BJ (cell line): ENCODE data around the gene PHOSPHO2. TPM values are rescaled to one million over a fixed set of nuclear protein-coding genes. Genes with fewer than 3 reads are reported as not detected.
"Not testable (repeated sequence)": the region's sequence is repeated elsewhere in the genome, so short reads cannot be mapped to it uniquely, and the experiment has no call there.

Experiments
- CTCF ChIA-PET: fragments of 350-600 bp; formaldehyde crosslinking; extraction: SDS; loops from one replicate; lab custom pipeline; 2021; ENCODE audit warnings: antibody characterized with exemption, inconsistent platforms; lab: Yijun Ruan, JAX
- POLR2A ChIA-PET: fragments of 300-600 bp; sonication (Branson Sonifier 250); formaldehyde crosslinking; extraction: SDS; loops from one replicate; lab custom pipeline; 2021; ENCODE audit warnings: antibody characterized with exemption; lab: Charles Lee
- DNase-seq: peaks from one replicate; pipeline ENCODE4 v3.0.0-alpha.2; 2011; ENCODE audit warnings: low read depth
- H3K27me3 ChIP-seq: 2 replicates; pipeline ENCODE4 v1.6.0; 2011; ENCODE audit warnings: low read length; ENCODE audit not compliant: control insufficient read depth, insufficient read depth
- H3K36me3 ChIP-seq: 2 replicates; pipeline ENCODE4 v1.5.1; 2011; ENCODE audit warnings: low read length; ENCODE audit not compliant: control insufficient read depth, insufficient read depth
- H3K4me3 ChIP-seq: 2 replicates; pipeline ENCODE4 v1.5.1; 2011; ENCODE audit warnings: low read depth, mild to moderate bottlenecking, control low read depth, low read length
- polyA plus RNA-seq: library from polyadenylated mRNA; depleted of rRNA; stranded (reverse); fragments of >200 nt; gene quantifications from 2 replicates; pipeline ENCODE4 v1.2.3, GENCODE V29; 2011
- TF ChIP-seq, protein P1 (sequence below): IDR thresholded peaks from 2 replicates; pipeline ENCODE4 v1.5.1; 2011; ENCODE audit warnings: low read depth, mild to moderate bottlenecking, control low read depth, inconsistent platforms, low read length, moderate library complexity; ENCODE audit not compliant: insufficient read depth

PHOSPHO2 gene
- polyA plus RNA-seq, 1 experiment, result 0.40 TPM

GRCh38 chr2:169683054-169683424 is 11.2 kb upstream of the PHOSPHO2 start:
- Histone ChIP-seq H3K27me3 (no peaks in the 10 kb centered on the region), H3K4me3 (no peak overlapping the region), H3K36me3 (no peaks in the 10 kb centered on the region)
- DNase-seq, result no peak
- ChIA-PET CTCF (interaction anchor here (0.8 to 1.4 kb wide), 2 partner anchors 11 to 17 kb away, joined by 3 to 4 read pairs; partner anchors contain the start of genes CFAP210 and PHOSPHO2), POLR2A (no interaction called here)
- TF ChIP-seq, protein P1, sequence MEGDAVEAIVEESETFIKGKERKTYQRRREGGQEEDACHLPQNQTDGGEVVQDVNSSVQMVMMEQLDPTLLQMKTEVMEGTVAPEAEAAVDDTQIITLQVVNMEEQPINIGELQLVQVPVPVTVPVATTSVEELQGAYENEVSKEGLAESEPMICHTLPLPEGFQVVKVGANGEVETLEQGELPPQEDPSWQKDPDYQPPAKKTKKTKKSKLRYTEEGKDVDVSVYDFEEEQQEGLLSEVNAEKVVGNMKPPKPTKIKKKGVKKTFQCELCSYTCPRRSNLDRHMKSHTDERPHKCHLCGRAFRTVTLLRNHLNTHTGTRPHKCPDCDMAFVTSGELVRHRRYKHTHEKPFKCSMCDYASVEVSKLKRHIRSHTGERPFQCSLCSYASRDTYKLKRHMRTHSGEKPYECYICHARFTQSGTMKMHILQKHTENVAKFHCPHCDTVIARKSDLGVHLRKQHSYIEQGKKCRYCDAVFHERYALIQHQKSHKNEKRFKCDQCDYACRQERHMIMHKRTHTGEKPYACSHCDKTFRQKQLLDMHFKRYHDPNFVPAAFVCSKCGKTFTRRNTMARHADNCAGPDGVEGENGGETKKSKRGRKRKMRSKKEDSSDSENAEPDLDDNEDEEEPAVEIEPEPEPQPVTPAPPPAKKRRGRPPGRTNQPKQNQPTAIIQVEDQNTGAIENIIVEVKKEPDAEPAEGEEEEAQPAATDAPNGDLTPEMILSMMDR, result no peak

DNA sequence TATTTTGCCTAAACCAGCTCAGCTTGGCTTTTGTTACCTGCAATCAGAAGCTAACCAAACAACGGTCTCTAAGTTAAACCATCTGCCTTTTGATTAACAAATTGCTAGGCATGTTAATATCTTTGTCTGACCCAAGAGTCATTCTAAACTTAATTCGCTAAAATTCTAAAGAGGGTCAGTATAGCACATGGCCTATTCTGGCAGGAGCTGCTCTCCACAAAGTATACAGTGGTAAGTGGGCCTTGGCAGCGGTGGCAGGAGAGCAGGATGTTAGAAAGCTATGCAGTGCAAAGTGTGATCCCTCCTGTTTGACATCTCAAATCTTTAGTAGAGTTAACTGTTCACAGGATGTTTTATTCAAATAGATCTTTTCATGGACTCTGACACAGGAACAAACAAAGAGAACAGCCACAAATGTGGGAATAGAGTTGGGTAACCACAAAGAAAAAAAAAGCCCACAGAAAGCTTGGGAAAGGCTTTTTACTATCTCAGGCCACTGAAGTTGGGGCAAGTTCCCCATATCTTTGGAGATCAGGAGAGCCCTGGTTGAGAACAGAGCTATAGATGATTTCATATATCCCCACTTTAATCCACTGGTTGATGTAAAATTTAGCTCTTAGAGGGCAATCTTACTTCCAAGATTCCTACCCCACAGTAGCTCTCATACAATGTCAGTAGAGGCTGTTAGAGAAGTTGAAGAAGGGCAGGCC is 10.7 kb upstream of the PHOSPHO2 start:
- DNase-seq, result no peak
- no peaks in the 10 kb centered on the region for H3K27me3 ChIP-seq
- TF ChIP-seq, protein P1, result no peak
- H3K4me3 ChIP-seq, result no peak overlapping the region
- POLR2A ChIA-PET, result no interaction called here
- no peaks in the 10 kb centered on the region for H3K36me3 ChIP-seq
- CTCF ChIA-PET, result interaction anchor here (0.8 to 1.4 kb wide), 2 partner anchors 10 to 18 kb away, joined by 3 to 4 read pairs; partner anchors contain the start of genes CFAP210 and PHOSPHO2

DNA sequence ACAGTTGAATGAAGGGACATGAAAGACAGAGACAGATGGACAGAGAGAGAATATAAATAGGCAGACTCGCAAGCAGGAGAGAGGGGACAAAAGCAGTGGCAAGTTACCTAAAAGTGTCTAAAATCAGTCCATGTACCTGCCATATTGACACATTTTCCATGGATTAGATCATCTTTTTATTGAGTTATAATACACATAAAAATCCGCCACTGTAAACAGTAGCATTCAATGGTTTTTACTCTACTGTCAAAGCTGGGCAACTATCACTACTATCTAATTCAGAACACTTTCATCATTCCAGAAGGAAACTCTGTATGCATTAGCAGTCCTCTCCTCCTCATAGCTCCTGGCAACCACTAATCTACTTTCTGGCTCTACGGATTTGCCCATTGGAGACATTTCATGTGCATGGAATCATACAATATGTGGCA is 10.1 kb upstream of the PHOSPHO2 start:
- TF ChIP-seq, protein P1, result no peak
- Histone ChIP-seq H3K27me3 (no peaks in the 10 kb centered on the region), H3K4me3 (no peak overlapping the region), H3K36me3 (no peaks in the 10 kb centered on the region)
- DNase-seq, result no peak
- ChIA-PET CTCF (interaction anchor here (0.8 to 1.4 kb wide), 2 partner anchors 10 to 18 kb away, joined by 3 to 4 read pairs; partner anchors contain the start of genes CFAP210 and PHOSPHO2), POLR2A (no interaction called here)

GRCh38 chr2:169684712-169685111 is 9.6 kb upstream of the PHOSPHO2 start:
- DNase-seq, H3K27me3 ChIP-seq, POLR2A ChIA-PET, H3K36me3 ChIP-seq, H3K4me3 ChIP-seq: not testable (repeated sequence)
- CTCF ChIA-PET, result interaction anchor here (1.2 kb wide), 1 partner anchor 19 kb away, joined by 3 read pairs; no protein-coding TSS in a partner anchor

DNA sequence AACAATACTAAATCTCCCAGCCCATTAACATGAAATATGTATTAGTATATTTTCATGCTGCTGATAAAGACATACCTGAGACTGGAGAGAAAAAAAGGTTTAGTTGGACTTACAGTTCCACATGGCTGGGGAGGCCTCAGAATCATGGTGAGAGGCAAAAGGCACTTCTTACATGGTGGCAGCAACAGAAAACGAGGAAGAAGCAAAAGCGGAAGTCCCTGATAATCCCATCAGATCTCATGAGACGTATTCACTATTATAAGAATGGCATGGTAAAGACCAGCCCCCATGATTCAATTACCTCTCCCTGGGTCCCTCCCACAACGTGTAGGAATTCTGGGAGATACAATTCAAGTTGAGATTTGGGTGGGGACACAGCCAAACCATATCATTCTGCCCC is 7.4 kb upstream of the PHOSPHO2 start:
- CTCF ChIA-PET, H3K4me3 ChIP-seq, H3K36me3 ChIP-seq, DNase-seq, H3K27me3 ChIP-seq, POLR2A ChIA-PET: not testable (repeated sequence)

GRCh38 chr2:169687943-169688342 is 6.3 kb upstream of the PHOSPHO2 start:
- POLR2A ChIA-PET, CTCF ChIA-PET, H3K27me3 ChIP-seq, DNase-seq, H3K4me3 ChIP-seq, H3K36me3 ChIP-seq: not testable (repeated sequence)
